HCT116 (cell line): ENCODE measurements around the gene OR52H1. TPM values are rescaled to one million over a fixed set of nuclear protein-coding genes. Genes with fewer than 3 reads are reported as not detected.

ENCODE experiments used
- ATAC-seq: fragments of 200-7000 bp; cut with Tn5 transposase; 2 replicates; pipeline ENCODE4 v1.9.1; 2020; ENCODE audit warnings: mild to moderate bottlenecking, moderate library complexity
- BruUV-seq: library from RNA; stranded (reverse); fragments of 400-500 nt; replicated peaks from 2 replicates; lab custom pipeline; 2021; lab: Mats Ljungman, UMichigan
- CTCF ChIA-PET: fragments of 300-600 bp; sonication (Branson Sonifier 250); formaldehyde crosslinking; loops from one replicate; lab custom pipeline; 2021; ENCODE audit warnings: antibody characterized with exemption; lab: Charles Lee
- POLR2A ChIA-PET: fragments of 300-600, 350-600 bp; sonication (Branson Sonifier 250); formaldehyde crosslinking; loops from one replicate; lab custom pipeline; 2021; ENCODE audit warnings: antibody characterized with exemption; lab: Charles Lee
- RAD21 ChIA-PET, 2 experiments: fragments of 300-600 bp; sonication (Branson Sonifier 250); formaldehyde crosslinking; loops; one replicate each; lab custom pipeline; 2023; ENCODE audit warnings: low total read pairs in 2 of 2; ENCODE audit not compliant: uncharacterized antibody in 2 of 2, unreplicated experiment in 2 of 2, low non-redundant PET in 1 of 2; lab: Charles Lee
- DNase-seq: peaks from one replicate; pipeline ENCODE4 v3.0.0-alpha.2; 2010; ENCODE audit warnings: low read depth, low spot score
- H2AFZ ChIP-seq: fragments of 200-600 bp; shearing (Covaris generic), sonication (generic); 2 replicates; pipeline ENCODE4 v1.6.1; 2017; ENCODE audit warnings: low read depth, mixed run types, mixed read lengths, antibody characterized with exemption, low read length; ENCODE audit not compliant: poor library complexity, severe bottlenecking
- H3K27ac ChIP-seq: 2 replicates; pipeline ENCODE4 v1.5.1; 2012; ENCODE audit warnings: low read depth, low read length
- H3K27me3 ChIP-seq: fragments of 200-600 bp; sonication (generic); 2 replicates; pipeline ENCODE4 v1.6.1; 2016; ENCODE audit warnings: mixed run types, low read length, mixed read lengths; ENCODE audit not compliant: insufficient read depth
- H3K36me3 ChIP-seq, 2 experiments: fragments of 200-500 bp in 1 of 2; fragments of 200-600 bp in 1 of 2; sonication (Bioruptor generic) in 1 of 2; sonication (generic) in 1 of 2; 2 replicates each; pipeline versions ENCODE4 v1.5.1 to v1.6.1; 2014 to 2016; ENCODE audit warnings: low read length in 2 of 2, inconsistent platforms in 1 of 2, mixed read lengths in 1 of 2, mixed run types in 1 of 2; ENCODE audit not compliant: insufficient read depth in 2 of 2, control insufficient read depth in 1 of 2
- H3K4me1 ChIP-seq, 2 experiments: fragments of 200-600 bp in 1 of 2; sonication (generic) in 1 of 2; 2 replicates each; pipeline versions ENCODE4 v1.5.1 to v1.6.1; 2012 to 2017; ENCODE audit warnings: low read length in 2 of 2, inconsistent platforms in 1 of 2, mild to moderate bottlenecking in 1 of 2, mixed read lengths in 1 of 2, mixed run types in 1 of 2, moderate library complexity in 1 of 2; ENCODE audit not compliant: insufficient read depth in 2 of 2, control insufficient read depth in 1 of 2
- H3K4me2 ChIP-seq: fragments of 200-600 bp; sonication (generic); 2 replicates; pipeline ENCODE4 v1.6.1; 2017; ENCODE audit warnings: mixed run types, low read length, mixed read lengths
- H3K4me3 ChIP-seq, 2 experiments: fragments of 200-600 bp in 1 of 2; sonication (generic) in 1 of 2; replicated peaks in 1 of 2; 2 replicates each; pipeline ENCODE4 v1.5.1; 2011 to 2016; ENCODE audit warnings: low read length in 2 of 2, control low read depth in 1 of 2, low read depth in 1 of 2, mild to moderate bottlenecking in 1 of 2, mixed read lengths in 1 of 2, mixed run types in 1 of 2
- H3K79me2 ChIP-seq: fragments of 200-600 bp; sonication (generic); 2 replicates; pipeline ENCODE4 v1.6.1; 2017; ENCODE audit warnings: mild to moderate bottlenecking, mixed run types, low read length, moderate library complexity, mixed read lengths; ENCODE audit not compliant: insufficient read depth
- H3K9ac ChIP-seq: fragments of 200-600 bp; sonication (generic); 2 replicates; pipeline ENCODE4 v1.6.1; 2016; ENCODE audit warnings: low read length, mixed read lengths
- H3K9me2 ChIP-seq: fragments of 200-600 bp; sonication (generic), shearing (Covaris generic); 2 replicates; pipeline ENCODE4 v1.6.1; 2017; ENCODE audit warnings: mixed run types, mild to moderate bottlenecking, moderate library complexity; ENCODE audit not compliant: insufficient read depth
- H3K9me3 ChIP-seq, 2 experiments: fragments of 200-500 bp in 1 of 2; fragments of 200-600 bp in 1 of 2; sonication (Bioruptor generic) in 1 of 2; sonication (generic) in 1 of 2; 2 replicates each; pipeline ENCODE4 v1.6.1; 2014 to 2017; ENCODE audit warnings: low read length in 2 of 2, mixed read lengths in 2 of 2, inconsistent platforms in 1 of 2, low read depth in 1 of 2, mild to moderate bottlenecking in 1 of 2, mixed run types in 1 of 2, moderate library complexity in 1 of 2; ENCODE audit not compliant: control insufficient read depth in 1 of 2, insufficient read depth in 1 of 2
- H4K20me1 ChIP-seq: fragments of 200-600 bp; sonication (generic), shearing (Covaris generic); 2 replicates; pipeline ENCODE4 v1.6.1; 2017; ENCODE audit warnings: mixed run types, mild to moderate bottlenecking, moderate library complexity; ENCODE audit not compliant: insufficient read depth
- CBX3 ChIP-seq: IDR thresholded peaks from 2 replicates; pipeline ENCODE4 v1.6.1; 2012; ENCODE audit warnings: low read depth
- EGR1 ChIP-seq: IDR thresholded peaks from 2 replicates; pipeline ENCODE4 v1.6.1; 2012; ENCODE audit warnings: low read depth
- EZH2 ChIP-seq: fragments of 200-600 bp; sonication (generic); IDR thresholded peaks from 2 replicates; pipeline ENCODE4 v1.6.1; 2017; ENCODE audit warnings: antibody characterized with exemption, mixed run types
- EZH2phosphoT487 ChIP-seq: fragments of 200-600 bp; IDR thresholded peaks from 2 replicates; pipeline ENCODE4 v1.6.1; 2018; ENCODE audit warnings: antibody characterized with exemption, borderline replicate concordance
- JUND ChIP-seq: IDR thresholded peaks from 2 replicates; pipeline ENCODE4 v1.6.1; 2012
- POLR2A ChIP-seq: IDR thresholded peaks from 2 replicates; pipeline ENCODE4 v1.7.0; 2011; ENCODE audit warnings: borderline replicate concordance; ENCODE audit not compliant: insufficient read depth, insufficient read length; ENCODE audit errors: extremely low read depth
- SIN3A ChIP-seq: IDR thresholded peaks from 2 replicates; pipeline ENCODE4 v1.6.1; 2012; ENCODE audit warnings: low read depth
- TCF7L2 ChIP-seq: IDR thresholded peaks from 2 replicates; pipeline ENCODE4 v1.7.0; 2011; ENCODE audit warnings: borderline replicate concordance, inconsistent platforms; ENCODE audit not compliant: insufficient read depth, insufficient read length; ENCODE audit errors: extremely low read depth
- ZFX ChIP-seq: fragments of 450-650 bp; IDR thresholded peaks from 2 replicates; pipeline ENCODE4 v1.6.1; 2017
- intact Hi-C: fragments of 100-400 bp; cut with micrococcal nuclease; formaldehyde crosslinking; loops from 2 replicates; pipeline ENCODE4 v1.10.0; 2022
- total RNA-seq: library from RNA; stranded (reverse); gene quantifications from one replicate; pipeline ENCODE4 v1.2.1, GENCODE V29; 2021; ENCODE audit not compliant: unreplicated experiment
- TF ChIP-seq, protein P1 (sequence below), 3 experiments: fragments of 200-600 bp in 1 of 3; sonication (generic) in 1 of 3; IDR thresholded peaks in 2 of 3; conservative IDR thresholded peaks in 1 of 3; 2 replicates each; pipeline ENCODE4 v1.5.1; 2012 to 2017; ENCODE audit warnings: low read depth in 2 of 3, low read length in 2 of 3, antibody characterized with exemption in 1 of 3, borderline replicate concordance in 1 of 3, control low read depth in 1 of 3, mild to moderate bottlenecking in 1 of 3, mixed read lengths in 1 of 3, mixed run types in 1 of 3, moderate library complexity in 1 of 3; ENCODE audit not compliant: insufficient read depth in 1 of 3
- TF ChIP-seq, protein P2 (sequence below): IDR thresholded peaks from 2 replicates; pipeline ENCODE4 v1.6.1; 2012; ENCODE audit warnings: low read depth

OR52H1 gene
- total RNA-seq, 1 experiment from 2014 or later: not detected

GRCh38 chr11:5557751-5558150, 9.4 kb upstream of the OR52H1 start (continued):
- TF ChIP-seq TCF7L2: no peak

DNA sequence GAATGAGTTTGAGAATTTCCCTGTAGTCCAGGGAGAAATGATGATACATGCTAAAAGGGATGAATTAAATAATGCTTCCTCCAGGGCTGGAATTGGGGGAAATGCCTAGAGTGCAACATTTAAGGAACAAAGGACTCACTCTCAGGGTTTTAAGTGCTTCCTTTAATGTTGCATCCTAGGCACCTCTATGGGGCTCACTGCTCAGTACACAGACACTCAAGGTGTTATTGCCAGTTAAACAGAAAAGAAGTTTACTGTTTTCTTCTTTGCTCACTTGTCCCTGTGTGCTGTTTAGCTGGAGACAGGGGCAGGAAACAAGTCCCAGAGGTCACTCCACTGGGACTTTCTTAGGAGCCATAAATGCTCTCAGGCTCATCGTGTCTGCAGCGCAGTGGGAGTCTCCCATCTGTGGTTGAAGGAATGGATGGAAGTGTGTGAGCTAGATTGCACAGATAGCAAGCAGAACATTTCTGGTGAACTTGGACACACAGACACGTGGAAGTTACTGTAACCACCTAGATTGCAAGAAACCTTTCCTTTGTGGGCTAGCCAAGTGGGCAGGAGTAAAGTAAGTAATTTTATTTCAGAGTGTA, 8.4 kb upstream of the OR52H1 start:
- no peaks in the 10 kb centered on the region for H3K36me3 ChIP-seq
- TF ChIP-seq POLR2A (no peak), TCF7L2 (no peak), EGR1 (no peak), EZH2 (no peak), JUND (no peak), EZH2phosphoT487 (no peak), SIN3A (no peak), CBX3 (no peak), ZFX (no peak)
- TF ChIP-seq, protein P1, sequence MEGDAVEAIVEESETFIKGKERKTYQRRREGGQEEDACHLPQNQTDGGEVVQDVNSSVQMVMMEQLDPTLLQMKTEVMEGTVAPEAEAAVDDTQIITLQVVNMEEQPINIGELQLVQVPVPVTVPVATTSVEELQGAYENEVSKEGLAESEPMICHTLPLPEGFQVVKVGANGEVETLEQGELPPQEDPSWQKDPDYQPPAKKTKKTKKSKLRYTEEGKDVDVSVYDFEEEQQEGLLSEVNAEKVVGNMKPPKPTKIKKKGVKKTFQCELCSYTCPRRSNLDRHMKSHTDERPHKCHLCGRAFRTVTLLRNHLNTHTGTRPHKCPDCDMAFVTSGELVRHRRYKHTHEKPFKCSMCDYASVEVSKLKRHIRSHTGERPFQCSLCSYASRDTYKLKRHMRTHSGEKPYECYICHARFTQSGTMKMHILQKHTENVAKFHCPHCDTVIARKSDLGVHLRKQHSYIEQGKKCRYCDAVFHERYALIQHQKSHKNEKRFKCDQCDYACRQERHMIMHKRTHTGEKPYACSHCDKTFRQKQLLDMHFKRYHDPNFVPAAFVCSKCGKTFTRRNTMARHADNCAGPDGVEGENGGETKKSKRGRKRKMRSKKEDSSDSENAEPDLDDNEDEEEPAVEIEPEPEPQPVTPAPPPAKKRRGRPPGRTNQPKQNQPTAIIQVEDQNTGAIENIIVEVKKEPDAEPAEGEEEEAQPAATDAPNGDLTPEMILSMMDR (IDR thresholded peaks at IDR 0.05 in 2 of 3, conservative IDR thresholded peaks at IDR 0.05 in 1 of 3; ENCODE audit: borderline replicate concordance in 1 of 3, insufficient read depth in 1 of 3, low read depth in 2 of 3, low read length in 2 of 3): no peak
- TF ChIP-seq, protein P2, sequence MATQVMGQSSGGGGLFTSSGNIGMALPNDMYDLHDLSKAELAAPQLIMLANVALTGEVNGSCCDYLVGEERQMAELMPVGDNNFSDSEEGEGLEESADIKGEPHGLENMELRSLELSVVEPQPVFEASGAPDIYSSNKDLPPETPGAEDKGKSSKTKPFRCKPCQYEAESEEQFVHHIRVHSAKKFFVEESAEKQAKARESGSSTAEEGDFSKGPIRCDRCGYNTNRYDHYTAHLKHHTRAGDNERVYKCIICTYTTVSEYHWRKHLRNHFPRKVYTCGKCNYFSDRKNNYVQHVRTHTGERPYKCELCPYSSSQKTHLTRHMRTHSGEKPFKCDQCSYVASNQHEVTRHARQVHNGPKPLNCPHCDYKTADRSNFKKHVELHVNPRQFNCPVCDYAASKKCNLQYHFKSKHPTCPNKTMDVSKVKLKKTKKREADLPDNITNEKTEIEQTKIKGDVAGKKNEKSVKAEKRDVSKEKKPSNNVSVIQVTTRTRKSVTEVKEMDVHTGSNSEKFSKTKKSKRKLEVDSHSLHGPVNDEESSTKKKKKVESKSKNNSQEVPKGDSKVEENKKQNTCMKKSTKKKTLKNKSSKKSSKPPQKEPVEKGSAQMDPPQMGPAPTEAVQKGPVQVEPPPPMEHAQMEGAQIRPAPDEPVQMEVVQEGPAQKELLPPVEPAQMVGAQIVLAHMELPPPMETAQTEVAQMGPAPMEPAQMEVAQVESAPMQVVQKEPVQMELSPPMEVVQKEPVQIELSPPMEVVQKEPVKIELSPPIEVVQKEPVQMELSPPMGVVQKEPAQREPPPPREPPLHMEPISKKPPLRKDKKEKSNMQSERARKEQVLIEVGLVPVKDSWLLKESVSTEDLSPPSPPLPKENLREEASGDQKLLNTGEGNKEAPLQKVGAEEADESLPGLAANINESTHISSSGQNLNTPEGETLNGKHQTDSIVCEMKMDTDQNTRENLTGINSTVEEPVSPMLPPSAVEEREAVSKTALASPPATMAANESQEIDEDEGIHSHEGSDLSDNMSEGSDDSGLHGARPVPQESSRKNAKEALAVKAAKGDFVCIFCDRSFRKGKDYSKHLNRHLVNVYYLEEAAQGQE: no peak
- H3K4me3 ChIP-seq: no peak overlapping the region
- H3K79me2 ChIP-seq: no peaks in the 10 kb centered on the region
- H3K9ac ChIP-seq: no peak overlapping the region
- H3K27ac ChIP-seq: no peak overlapping the region
- no peaks in the 10 kb centered on the region for H4K20me1 ChIP-seq
- intact Hi-C loops: loop anchor here (10.0 kb wide), 1 partner anchor 352 kb away; the partner anchor contains the start of gene OR51V1
- ChIA-PET RAD21 (no interaction called here), CTCF (interaction anchor here (1.2 kb wide), 1 partner anchor 334 kb away, joined by 3 read pairs; no protein-coding TSS in a partner anchor), POLR2A (no interaction called here)
- no peaks in the 10 kb centered on the region for H3K9me2 ChIP-seq
- BruUV-seq: no TSS peak
- H3K27me3 ChIP-seq: peaks cover 40% of the 10 kb centered on the region
- ATAC-seq: no peak
- H2AFZ ChIP-seq: no peak overlapping the region
- no peak overlapping the region for H3K4me2 ChIP-seq
- no peak for DNase-seq
- no peaks in the 10 kb centered on the region for H3K4me1 ChIP-seq
- no peaks in the 10 kb centered on the region for H3K9me3 ChIP-seq
